IPS-15b (cell line): ENCODE data around the gene PPL.
"Not testable (repeated sequence)": the region's sequence is repeated elsewhere in the genome, so short reads cannot be mapped to it uniquely, and the experiment has no call there.

Experiments used
- H3K27me3 ChIP-seq: one replicate; pipeline ENCODE4 v1.6.1; 2013; ENCODE audit warnings: low read length; ENCODE audit not compliant: control insufficient read depth, insufficient read depth
- H3K36me3 ChIP-seq: one replicate; pipeline ENCODE4 v1.6.1; 2013; ENCODE audit warnings: low read length; ENCODE audit not compliant: control insufficient read depth, insufficient read depth
- H3K4me1 ChIP-seq: one replicate; pipeline ENCODE4 v1.6.1; 2013; ENCODE audit warnings: mild to moderate bottlenecking, low read length; ENCODE audit not compliant: control insufficient read depth, insufficient read depth
- H3K4me3 ChIP-seq: one replicate; pipeline ENCODE4 v1.5.1; 2013; ENCODE audit warnings: low read depth, low read length
- H3K9ac ChIP-seq: one replicate; pipeline ENCODE4 v1.6.1; 2013; ENCODE audit warnings: low read depth, mild to moderate bottlenecking, low read length
- H3K9me3 ChIP-seq: one replicate; pipeline ENCODE4 v1.6.1; 2013; ENCODE audit warnings: mild to moderate bottlenecking, low read length; ENCODE audit not compliant: control insufficient read depth, insufficient read depth

The PPL gene

DNA sequence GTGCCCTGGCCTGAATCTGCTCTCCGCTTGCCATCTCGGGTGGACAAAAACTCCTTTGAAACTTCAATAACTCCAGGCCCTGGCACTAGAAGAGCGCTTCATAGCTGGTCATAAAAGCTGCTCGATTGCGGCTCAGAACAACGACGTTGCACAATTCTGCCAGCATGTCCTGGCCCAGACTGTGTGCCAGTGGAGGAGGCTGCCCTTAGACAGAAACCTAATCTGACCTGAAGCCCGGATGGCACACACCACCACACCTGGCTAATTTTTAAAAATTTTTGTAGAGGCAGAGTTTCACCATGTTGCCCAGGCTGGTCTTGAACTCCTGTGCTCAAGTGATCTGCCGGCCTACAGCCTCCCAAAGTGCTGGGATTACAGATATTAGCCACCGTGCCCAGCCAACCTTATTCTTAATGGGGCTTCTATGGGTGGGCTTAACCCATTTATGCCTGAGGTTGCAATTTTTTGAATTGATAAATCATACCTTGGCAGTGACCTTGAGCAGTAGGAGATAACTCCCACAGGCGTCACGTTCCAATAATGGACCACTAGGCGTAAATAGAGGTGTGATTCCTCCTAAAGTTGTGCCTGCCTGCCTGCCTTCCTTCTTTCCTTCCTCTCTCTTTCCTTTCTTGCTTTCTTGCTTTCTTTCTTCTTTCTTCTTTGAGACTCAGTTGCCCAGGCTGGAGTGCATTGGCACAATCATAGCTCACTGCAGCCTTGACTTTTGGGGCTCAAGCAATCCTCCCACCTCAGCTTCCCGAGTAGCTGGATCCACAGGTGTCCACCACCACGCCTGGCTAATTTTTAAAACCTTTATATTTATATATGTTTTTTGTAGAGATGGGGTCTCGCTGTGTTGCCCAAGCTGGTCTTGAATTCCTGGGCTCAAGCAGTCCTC is 1.1 kb upstream of the PPL start:
- no peaks in the 10 kb centered on the region for H3K27me3 ChIP-seq
- H3K9me3 ChIP-seq, result no peaks in the 10 kb centered on the region
- peak overlapping the region; percentile 43 for H3K4me3 ChIP-seq
- peaks cover 3% of the 10 kb centered on the region for H3K36me3 ChIP-seq
- no peak overlapping the region for H3K9ac ChIP-seq
- peaks cover 8% of the 10 kb centered on the region for H3K4me1 ChIP-seq

DNA sequence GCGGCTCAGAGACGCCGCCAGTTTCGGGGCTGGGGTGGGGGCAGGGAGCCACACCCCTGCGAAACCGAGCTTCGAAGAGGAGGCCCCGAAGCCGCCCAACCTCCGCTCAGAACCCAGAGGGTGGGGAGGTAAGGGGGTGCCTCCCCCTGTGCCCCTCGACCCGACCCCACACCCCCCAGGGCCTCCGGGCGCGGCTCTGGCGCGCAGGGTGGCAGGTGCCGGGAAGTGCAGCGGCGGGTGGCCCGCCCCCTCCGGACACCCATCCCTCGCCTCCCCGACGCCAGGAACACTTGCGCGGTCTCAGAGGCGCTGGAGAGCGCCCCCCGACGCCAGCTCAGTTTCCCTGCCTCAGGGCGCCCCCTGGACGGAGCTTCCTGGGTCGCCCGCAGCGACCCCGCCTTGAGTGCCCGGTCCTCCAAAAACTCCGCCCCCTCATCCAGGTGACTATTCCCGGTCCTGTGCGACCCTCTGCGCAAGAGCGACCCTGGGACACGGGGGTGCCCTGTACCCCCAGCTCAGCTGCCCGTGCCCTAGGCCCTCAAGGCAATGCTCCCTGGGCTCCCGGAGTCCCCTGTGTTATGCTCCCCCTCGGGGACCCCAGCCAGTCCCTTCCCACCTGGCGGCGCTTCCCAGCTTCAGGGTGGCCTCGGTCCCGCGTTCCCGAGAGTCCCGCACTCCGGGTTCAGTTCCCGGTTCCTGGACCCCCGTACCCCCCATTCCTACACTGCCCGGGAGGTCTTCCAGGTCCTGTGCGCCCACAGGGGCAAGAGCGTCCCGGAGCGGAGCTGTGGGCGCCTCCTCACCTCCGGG is 562 bp downstream of the PPL start:
- Histone ChIP-seq H3K36me3 (peaks cover 3% of the 10 kb centered on the region), H3K4me3 (peak overlapping the region; percentile 93), H3K9me3 (no peaks in the 10 kb centered on the region), H3K9ac (peak overlapping the region; percentile 83), H3K4me1 (no peaks in the 10 kb centered on the region), H3K27me3 (no peaks in the 10 kb centered on the region)

DNA sequence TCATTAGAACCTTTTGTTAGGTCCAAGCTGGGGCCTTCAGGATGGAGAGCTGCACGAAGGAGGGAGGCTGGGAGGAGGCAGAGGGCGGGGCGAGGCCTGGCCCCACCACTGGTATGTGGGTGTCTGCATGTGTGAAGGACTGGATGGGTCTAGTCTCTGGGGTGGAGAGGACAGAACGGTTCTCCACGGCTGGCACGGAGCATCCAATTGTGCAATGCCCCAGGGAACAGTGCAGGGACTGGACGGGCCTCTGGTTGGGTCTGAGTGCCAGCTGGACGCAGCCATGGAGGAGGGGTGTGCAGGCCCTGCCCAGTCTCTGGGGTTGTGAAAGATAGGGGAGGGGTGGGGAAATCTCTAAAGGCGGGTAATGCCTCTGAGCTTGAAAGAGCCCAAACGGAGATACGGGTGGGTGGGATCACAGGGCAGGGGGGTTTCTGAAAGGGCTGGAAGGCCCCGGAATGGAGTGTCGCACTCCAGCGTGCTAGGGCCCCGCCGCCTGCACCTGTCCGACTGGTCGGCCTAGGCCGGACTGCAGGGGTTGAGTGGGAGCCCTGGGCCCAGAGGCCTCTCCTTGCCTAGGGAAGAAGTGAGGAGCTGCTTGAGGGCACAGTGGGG is 1.6 kb downstream of the PPL start:
- no peaks in the 10 kb centered on the region for H3K9me3 ChIP-seq
- no peaks in the 10 kb centered on the region for H3K4me1 ChIP-seq
- H3K27me3 ChIP-seq, result no peaks in the 10 kb centered on the region
- H3K36me3 ChIP-seq, result peaks cover 3% of the 10 kb centered on the region
- no peak overlapping the region for H3K9ac ChIP-seq
- H3K4me3 ChIP-seq, result peak overlapping the region; percentile 93

DNA sequence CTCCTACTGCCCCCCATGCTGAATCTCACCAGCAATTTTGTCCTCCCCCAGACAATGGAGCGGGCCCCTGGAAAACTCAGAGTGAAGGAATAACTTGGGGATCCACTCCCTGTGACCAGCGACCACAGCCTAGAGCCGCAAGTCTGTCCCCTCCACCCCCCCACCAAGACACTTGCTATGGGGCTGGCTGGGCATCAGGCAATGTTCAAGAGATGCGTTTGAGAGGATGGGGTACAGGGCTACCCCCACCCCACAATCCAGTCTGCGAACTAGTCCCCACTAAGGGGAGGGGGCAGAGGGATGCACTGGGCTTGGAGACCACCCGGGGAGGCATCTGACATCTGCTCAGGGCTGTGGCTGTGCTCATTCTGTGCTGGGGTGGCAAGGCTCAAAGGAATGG is 2.4 kb downstream of the PPL start:
- H3K27me3 ChIP-seq, result no peaks in the 10 kb centered on the region
- H3K9me3 ChIP-seq, result no peaks in the 10 kb centered on the region
- H3K9ac ChIP-seq, result no peak overlapping the region
- no peak overlapping the region for H3K4me3 ChIP-seq
- no peaks in the 10 kb centered on the region for H3K4me1 ChIP-seq
- peaks cover 3% of the 10 kb centered on the region for H3K36me3 ChIP-seq

DNA sequence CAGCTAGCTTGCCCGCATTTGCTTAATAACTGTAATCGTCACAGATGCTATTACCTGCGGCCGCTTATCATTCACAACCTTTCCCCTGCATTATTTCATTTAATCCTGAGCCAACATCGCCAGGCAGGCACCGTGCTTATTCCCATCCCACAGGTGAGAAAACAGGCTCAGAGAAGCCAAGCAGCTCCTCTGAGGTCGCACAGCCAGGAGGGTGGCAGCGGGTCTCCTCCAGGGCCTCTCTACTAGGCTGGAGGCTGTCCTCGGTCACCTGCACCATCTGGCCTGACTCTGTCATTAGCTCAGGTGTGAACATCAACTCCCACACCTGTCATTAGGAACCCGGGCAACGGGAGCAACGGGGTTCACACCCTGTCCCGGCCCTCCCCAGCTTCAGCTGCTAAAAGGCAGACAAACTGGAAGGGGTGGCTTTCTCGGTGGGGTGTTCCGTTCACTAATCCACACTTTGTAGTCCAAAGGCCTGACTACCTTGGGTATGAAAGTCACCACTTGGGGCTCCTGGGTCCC is 3.0 kb downstream of the PPL start:
- Histone ChIP-seq H3K4me1 (no peaks in the 10 kb centered on the region), H3K9me3 (no peaks in the 10 kb centered on the region), H3K4me3 (no peak overlapping the region), H3K36me3 (peaks cover 3% of the 10 kb centered on the region), H3K27me3 (no peaks in the 10 kb centered on the region), H3K9ac (no peak overlapping the region)

DNA sequence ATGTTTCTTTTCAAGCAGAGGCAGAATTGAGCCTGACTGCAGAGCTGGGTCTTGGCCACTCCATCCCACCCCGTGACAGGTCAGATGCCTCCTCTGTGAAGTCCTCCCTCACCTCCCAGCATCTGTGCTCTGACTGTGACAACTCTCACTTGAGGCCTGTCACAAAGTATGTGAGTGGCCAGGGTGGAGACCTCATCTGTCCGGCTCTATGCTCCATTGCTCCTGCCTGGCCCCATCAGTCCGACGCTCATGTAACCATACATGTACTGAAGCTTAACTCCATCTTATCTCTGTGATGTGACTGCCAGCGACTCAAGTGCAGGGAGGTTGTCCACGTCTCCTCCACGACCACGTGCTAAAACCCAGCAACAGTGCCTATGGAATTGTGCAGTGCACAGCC is 3.5 kb downstream of the PPL start:
- no peaks in the 10 kb centered on the region for H3K4me1 ChIP-seq
- H3K27me3 ChIP-seq, result no peaks in the 10 kb centered on the region
- H3K36me3 ChIP-seq, result peaks cover 3% of the 10 kb centered on the region
- no peak overlapping the region for H3K4me3 ChIP-seq
- no peak overlapping the region for H3K9ac ChIP-seq
- no peaks in the 10 kb centered on the region for H3K9me3 ChIP-seq

DNA sequence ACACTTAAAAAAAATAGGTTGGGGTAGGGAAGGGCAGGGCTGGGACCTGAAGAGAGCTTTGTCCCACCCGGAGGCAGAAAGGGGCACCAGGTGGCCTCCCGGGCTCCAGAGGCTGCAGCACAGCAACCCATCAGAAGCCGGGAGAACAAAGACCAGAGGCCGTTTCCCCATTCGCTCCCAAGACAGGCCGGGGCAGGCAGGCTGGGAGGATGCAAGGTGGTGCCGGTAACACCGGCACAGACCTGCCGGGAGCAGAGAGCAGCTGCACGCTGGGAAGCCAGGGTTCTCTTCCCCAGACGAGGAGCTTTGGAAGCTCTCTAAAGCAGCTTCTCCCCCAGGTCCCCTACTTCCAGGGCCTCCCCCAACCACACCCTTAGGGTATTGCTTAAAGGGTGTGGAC is 5.6 kb downstream of the PPL start:
- no peaks in the 10 kb centered on the region for H3K9me3 ChIP-seq
- peaks cover 6% of the 10 kb centered on the region for H3K36me3 ChIP-seq
- H3K4me3 ChIP-seq, result no peak overlapping the region
- H3K9ac ChIP-seq, result no peak overlapping the region
- H3K4me1 ChIP-seq, result no peaks in the 10 kb centered on the region
- no peaks in the 10 kb centered on the region for H3K27me3 ChIP-seq

DNA sequence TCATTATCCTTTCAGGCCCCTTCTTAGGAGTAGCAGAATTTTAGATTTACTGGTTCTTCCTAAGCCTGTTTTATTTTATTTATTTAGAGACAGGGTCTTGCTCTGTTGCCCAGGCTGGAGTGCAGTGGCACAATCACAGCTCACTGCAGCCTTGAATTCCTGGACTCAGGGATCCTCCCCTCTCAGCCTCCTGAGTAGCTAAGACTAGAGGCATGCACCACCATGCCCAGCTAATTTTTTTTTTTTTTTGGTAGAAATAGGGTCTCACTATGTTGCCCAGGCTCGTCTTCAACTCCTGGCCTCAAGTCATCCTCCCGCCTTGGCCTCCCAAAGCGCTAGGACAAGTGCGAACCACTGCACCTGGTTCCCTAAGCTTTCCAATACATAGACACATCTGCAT is 7.3 kb downstream of the PPL start:
- not testable (repeated sequence) for H3K9me3 ChIP-seq, H3K4me3 ChIP-seq, H3K4me1 ChIP-seq, H3K9ac ChIP-seq, H3K27me3 ChIP-seq, H3K36me3 ChIP-seq

DNA sequence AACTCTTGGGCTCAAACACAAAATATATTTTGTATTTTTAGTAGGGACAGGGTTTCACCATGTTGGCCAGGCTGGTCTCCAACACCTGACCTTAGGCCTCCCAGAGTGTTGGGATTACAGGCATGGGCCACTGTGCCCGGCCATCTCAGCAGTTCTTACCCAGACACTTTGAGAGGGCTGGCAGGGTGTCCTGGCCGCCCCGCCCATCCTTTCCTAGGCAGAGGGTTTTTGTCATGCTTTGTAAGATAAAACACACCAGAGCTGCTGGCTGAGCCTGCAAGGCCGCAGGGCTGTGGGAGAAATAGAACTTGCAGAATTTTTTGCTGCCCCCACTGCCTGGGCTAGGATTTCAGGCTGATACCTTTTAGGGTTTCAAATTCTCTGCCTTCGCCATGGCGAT is 8.7 kb downstream of the PPL start:
- no peak overlapping the region for H3K4me3 ChIP-seq
- H3K36me3 ChIP-seq, result peaks cover 7% of the 10 kb centered on the region
- H3K27me3 ChIP-seq, result no peaks in the 10 kb centered on the region
- no peaks in the 10 kb centered on the region for H3K9me3 ChIP-seq
- H3K9ac ChIP-seq, result no peak overlapping the region
- no peaks in the 10 kb centered on the region for H3K4me1 ChIP-seq

DNA sequence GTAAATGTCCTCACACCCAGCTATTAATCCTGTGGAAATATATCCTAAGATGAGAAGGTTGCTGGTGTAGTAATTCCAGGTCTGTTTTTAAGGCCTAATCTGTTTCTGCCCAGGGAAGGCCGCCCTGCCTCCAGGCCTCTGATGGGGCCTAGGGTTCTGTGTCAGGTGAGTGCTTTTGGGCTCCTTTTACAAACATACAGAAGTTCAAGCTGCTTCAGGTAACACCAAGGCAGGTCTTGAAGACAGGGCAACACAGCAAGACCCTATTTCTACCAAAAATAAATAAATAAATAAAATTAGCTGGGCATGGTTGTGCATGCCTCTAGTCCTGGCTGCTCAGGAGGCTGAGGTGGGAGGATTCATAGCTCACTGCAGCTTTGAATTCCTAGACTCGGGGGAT is 9.3 kb downstream of the PPL start:
- Histone ChIP-seq H3K9me3 (no peaks in the 10 kb centered on the region), H3K4me1 (no peaks in the 10 kb centered on the region), H3K9ac (no peak overlapping the region), H3K36me3 (peaks cover 8% of the 10 kb centered on the region), H3K27me3 (no peaks in the 10 kb centered on the region), H3K4me3 (no peak overlapping the region)

DNA sequence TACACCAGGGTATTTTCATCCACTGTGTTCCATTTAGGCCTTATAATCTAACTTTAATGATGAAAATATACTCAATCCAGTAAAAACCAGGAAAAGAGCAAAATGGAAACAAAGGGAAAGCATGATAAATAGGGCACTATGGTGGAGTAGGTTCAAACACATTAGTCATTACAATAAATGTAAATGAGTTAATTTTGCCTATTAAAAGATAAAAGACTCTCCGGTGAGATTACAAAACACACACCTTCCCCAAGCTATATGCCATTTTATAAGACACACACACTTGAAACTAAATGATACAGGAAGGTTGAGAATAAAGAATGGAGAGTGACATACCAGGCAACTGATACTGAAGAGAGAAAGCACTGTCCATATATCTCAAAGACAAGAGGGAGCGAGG is 10.0 kb downstream of the PPL start:
- peaks cover 8% of the 10 kb centered on the region for H3K36me3 ChIP-seq
- H3K27me3 ChIP-seq, result no peaks in the 10 kb centered on the region
- H3K4me1 ChIP-seq, result no peaks in the 10 kb centered on the region
- H3K9me3 ChIP-seq, result no peaks in the 10 kb centered on the region
- H3K9ac ChIP-seq, result no peak overlapping the region
- no peak overlapping the region for H3K4me3 ChIP-seq
